GM10266 (cell line): ENCODE results near the gene SYNPO2.

Experiments used
- DNase-seq: peaks from one replicate; pipeline ENCODE4 v3.0.0; 2012; ENCODE audit errors: extremely low spot score
- TF ChIP-seq, protein P1 (sequence below): IDR thresholded peaks from 2 replicates; pipeline ENCODE4 v1.5.1; 2012; ENCODE audit warnings: mild to moderate bottlenecking, low read depth; ENCODE audit not compliant: control insufficient read depth, insufficient read depth; ENCODE audit errors: missing control alignments

Gene SYNPO2

DNA sequence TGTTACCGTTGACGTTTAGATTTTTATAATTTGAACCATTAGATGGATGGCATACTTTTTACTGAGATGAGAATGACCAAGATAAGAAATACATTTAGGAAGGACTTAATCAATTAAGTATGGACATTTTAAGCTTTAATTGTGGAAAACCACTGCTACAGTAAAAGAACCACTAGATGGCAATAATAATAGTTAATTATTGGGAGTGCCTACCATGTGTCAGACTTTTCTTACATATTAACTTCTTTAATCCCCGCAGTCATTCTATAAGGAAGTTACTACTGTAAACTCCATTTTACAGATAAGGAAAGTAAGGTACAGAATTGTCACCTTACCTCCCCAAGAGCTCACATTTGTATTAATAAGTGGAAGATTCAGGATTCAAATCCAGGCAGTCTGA lies 198.5 kb downstream of the SYNPO2 start:
- TF ChIP-seq, protein P1, sequence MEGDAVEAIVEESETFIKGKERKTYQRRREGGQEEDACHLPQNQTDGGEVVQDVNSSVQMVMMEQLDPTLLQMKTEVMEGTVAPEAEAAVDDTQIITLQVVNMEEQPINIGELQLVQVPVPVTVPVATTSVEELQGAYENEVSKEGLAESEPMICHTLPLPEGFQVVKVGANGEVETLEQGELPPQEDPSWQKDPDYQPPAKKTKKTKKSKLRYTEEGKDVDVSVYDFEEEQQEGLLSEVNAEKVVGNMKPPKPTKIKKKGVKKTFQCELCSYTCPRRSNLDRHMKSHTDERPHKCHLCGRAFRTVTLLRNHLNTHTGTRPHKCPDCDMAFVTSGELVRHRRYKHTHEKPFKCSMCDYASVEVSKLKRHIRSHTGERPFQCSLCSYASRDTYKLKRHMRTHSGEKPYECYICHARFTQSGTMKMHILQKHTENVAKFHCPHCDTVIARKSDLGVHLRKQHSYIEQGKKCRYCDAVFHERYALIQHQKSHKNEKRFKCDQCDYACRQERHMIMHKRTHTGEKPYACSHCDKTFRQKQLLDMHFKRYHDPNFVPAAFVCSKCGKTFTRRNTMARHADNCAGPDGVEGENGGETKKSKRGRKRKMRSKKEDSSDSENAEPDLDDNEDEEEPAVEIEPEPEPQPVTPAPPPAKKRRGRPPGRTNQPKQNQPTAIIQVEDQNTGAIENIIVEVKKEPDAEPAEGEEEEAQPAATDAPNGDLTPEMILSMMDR, result no peak
- no peak for DNase-seq

DNA sequence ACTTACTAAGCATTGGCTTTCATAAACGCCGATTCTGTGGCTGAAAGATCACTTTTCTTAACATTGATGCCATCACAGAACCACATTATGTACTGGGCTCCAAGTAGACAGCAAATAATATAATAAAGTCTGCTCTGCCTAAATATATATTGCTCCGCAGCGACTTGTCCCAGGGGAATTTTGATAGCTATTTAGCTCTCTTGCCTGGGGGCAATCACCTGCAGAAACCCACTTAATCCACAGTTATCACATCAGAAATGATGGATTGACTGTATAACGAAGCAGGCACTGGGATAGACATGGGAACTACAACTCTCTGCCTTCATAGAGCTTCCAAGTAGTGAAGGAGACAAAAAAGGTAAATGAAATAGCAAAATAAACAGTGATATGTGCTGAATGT lies 199.0 kb downstream of the SYNPO2 start:
- no peak for DNase-seq
- TF ChIP-seq, protein P1, result no peak

DNA sequence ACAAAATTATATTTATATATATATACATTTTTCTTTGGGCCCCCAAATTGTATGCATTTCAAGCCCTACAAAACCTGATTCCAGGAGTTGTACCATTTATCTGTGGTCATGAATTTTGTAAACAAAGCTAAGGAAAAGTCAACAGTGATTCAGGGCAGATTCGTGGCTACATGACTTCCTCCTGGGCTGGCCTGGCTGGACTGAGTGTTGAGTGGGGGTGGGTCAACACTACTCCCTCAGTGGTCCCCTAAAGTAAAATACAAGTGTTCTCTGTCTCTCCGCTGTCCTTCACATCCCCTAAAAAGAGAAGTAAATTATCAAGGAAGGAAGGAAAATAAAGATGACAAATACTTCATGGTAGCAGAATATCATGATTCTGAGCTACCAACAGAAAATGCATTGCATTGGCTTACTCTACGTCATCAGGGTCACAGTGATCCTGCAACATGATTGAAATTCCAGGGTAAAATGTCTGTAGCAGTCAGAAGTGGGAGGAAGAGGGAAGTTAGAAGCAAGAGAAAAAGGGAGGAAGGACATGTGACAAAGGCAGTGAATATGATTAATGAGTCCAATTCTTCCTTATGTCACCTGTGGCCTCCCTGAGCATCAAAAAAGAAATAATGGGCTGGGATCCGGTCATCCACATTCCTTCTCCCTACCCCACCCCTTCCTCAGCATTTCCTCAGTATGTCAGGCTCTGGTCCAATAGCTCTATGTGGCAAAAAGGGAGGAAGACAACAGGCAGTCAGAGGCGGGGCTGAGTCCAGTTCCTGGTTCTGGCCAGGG lies 204.6 kb downstream of the SYNPO2 start:
- DNase-seq, result no peak
- TF ChIP-seq, protein P1, result no peak

DNA sequence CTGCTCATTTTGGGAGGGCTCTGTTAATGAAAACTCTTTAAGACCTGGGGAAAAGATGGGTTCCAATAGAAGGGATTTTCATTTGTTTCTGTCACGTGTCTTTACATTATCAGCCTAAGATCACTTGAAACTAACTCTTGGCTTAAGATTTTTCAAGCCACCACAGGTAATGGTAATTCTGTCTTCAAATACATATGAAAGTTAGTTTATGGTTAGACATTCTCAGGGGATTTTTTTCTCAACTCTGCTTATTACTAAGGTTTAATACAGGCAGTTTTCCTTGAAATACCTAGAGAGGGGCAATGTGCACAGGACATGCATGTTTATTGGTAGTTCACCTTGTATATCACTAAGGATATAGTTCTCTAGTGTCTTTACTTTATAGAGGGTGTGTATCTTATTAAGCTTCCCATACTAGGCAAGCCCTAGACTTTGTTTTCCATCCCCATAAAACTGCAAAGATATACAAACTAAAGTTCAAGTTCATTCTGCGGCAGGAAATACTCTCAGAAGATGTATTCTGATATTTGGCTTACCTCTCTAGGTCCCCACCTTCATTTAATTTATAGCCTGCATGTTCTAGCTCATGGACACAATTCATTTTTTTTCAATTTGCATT lies 208.7 kb downstream of the SYNPO2 start:
- TF ChIP-seq, protein P1, result no peak
- DNase-seq, result no peak

DNA sequence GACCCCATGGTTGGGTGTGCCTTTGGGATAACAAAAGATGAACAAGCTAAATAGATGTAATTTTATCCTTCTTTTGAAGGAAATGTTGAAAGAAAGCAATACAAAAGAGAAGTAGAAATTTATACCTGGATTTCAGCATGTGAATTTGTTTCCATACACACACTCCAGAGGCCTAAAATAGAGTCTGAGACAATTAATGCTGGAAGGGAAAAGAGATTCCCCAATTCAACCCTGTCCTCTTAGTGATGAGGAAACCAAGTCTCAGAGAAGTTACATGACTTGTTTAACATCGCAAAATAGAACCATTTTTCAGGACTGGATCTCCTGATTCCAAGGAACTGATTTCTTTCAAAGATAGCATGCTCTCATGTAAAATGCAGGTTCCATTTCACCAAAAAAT lies 209.7 kb downstream of the SYNPO2 start:
- TF ChIP-seq, protein P1, result no peak
- no peak for DNase-seq

DNA sequence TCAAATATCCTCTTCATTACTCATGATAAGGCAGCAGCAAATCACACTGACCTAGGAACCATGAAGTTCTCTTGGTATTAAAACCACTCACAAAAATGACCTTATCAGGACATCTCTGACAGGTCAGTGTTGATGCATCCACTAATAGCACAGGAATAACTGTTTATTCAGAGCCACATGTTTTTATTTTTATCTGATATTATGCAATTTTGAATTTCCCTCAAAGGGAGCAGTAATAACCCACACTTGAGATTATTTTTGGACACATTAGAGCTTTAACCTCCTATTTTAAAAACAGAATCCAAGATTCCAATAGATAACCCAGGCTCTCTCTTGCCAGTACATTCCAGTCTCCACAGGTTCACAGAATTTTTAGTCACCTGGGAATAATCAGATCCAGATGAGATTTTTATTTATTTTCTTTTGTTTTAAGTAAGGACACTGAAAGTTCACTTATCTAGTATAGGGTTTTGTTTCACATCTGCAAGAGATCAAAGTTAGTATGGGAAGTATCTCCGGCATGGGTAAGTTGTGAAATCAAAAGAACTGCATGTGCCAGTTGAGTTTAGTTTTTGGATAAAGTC lies 210.7 kb downstream of the SYNPO2 start:
- DNase-seq, result no peak
- TF ChIP-seq, protein P1, result no peak

DNA sequence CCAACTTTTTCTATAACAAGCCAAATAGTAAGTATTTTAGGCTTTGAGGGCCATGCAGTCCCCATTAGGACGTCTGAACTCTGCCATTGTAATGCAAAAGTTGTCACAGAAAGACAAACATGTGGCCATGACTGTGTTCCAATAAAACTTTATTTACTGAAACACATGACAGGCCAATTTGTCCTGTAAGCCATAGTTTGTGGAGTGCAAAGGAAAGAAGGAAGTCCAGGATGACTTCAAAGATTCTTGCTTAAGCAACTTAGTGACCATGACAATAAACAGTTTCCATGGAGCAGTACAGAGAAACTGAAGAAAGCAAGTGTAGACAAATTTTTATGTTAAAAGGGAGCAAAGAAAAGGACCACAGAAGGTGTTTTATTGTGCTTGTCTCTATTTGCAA lies 212.0 kb downstream of the SYNPO2 start:
- no peak for DNase-seq
- TF ChIP-seq, protein P1, result no peak
